OCI-LY3 (cell line): Measurements from ENCODE around the gene MRPL52.

ENCODE experiments used
- H2AFZ ChIP-seq: fragments of 200-600, 300-600 bp; shearing (Covaris generic); 2 replicates; pipeline ENCODE4 v1.6.0; 2014; ENCODE audit warnings: antibody characterized with exemption, low read depth, low read length
- H3K27ac ChIP-seq: fragments of 200-600, 300-600 bp; sonication (generic); 2 replicates; pipeline ENCODE4 v1.5.1; 2014; ENCODE audit warnings: mild to moderate bottlenecking, low read length, moderate library complexity, mixed read lengths
- H3K27me3 ChIP-seq: fragments of 200-600, 300-600 bp; sonication (generic); 2 replicates; pipeline ENCODE4 v1.6.1; 2014; ENCODE audit warnings: low read depth, low read length, mixed read lengths
- H3K36me3 ChIP-seq: fragments of 200-600, 300-600 bp; sonication (generic); replicated peaks from 2 replicates; pipeline ENCODE3; 2014; ENCODE audit warnings: low read depth, low read length, mixed read lengths
- H3K4me1 ChIP-seq: fragments of 300-600, 200-600 bp; sonication (generic); 2 replicates; pipeline ENCODE4 v1.6.1; 2014; ENCODE audit warnings: low read length, mixed read lengths
- H3K4me2 ChIP-seq: fragments of 200-600, 300-600 bp; sonication (generic); 2 replicates; pipeline ENCODE4 v1.6.1; 2014; ENCODE audit warnings: low read length, mixed read lengths
- H3K4me3 ChIP-seq: fragments of 300-600, 200-600 bp; sonication (generic); 2 replicates; pipeline ENCODE4 v1.5.1; 2014; ENCODE audit warnings: antibody characterized with exemption, mild to moderate bottlenecking, low read length, moderate library complexity
- H3K79me2 ChIP-seq: fragments of 300-600, 200-600 bp; shearing (Covaris generic); 2 replicates; pipeline ENCODE4 v1.6.1; 2014; ENCODE audit warnings: mild to moderate bottlenecking, low read length, mixed read lengths
- H3K9ac ChIP-seq: fragments of 300-600, 200-600 bp; shearing (Covaris generic); 2 replicates; pipeline ENCODE4 v1.6.0; 2014; ENCODE audit warnings: mild to moderate bottlenecking, low read length, moderate library complexity
- H3K9me3 ChIP-seq: fragments of 200-600, 300-600 bp; shearing (Covaris generic); 2 replicates; pipeline ENCODE4 v1.6.1; 2014; ENCODE audit warnings: low read length, mixed read lengths; ENCODE audit not compliant: insufficient read depth
- H4K20me1 ChIP-seq: fragments of 200-600, 300-600 bp; sonication (generic); 2 replicates; pipeline ENCODE4 v1.6.1; 2016; ENCODE audit warnings: low read length, mixed read lengths; ENCODE audit not compliant: insufficient read depth
- CTCF ChIP-seq: fragments of 200-600, 300-600 bp; sonication (generic); IDR thresholded peaks from 2 replicates; pipeline ENCODE4 v1.5.1; 2014; ENCODE audit warnings: antibody characterized with exemption, low read length, low read depth
- EZH2phosphoT487 ChIP-seq: fragments of 200-600 bp; shearing (Covaris generic); IDR thresholded peaks from 2 replicates; pipeline ENCODE4 v1.6.1; 2018; ENCODE audit warnings: antibody characterized with exemption, mixed run types, low read depth

The MRPL52 gene

GRCh38 chr14:22875003-22875747, 45.5 kb downstream of the MRPL52 start:
- Histone ChIP-seq H4K20me1 (peaks cover 4% of the 10 kb centered on the region; the same call in 1 of the 2 replicates), H2AFZ (no peak overlapping the region), H3K9ac (no peak overlapping the region), H3K4me3 (no peak overlapping the region), H3K27me3 (no peaks in the 10 kb centered on the region), H3K9me3 (no peaks in the 10 kb centered on the region), H3K4me1 (peaks cover 13% of the 10 kb centered on the region), H3K27ac (no peak overlapping the region), H3K79me2 (peaks cover 13% of the 10 kb centered on the region; the same call in 1 of the 2 replicates), H3K36me3 (peaks cover 38% of the 10 kb centered on the region), H3K4me2 (no peak overlapping the region)
- TF ChIP-seq EZH2phosphoT487 (no peak), CTCF (no peak)

GRCh38 chr14:22875748-22876319, 46.1 kb downstream of the MRPL52 start:
- Histone ChIP-seq H3K79me2 (peaks cover 13% of the 10 kb centered on the region; the same call in 1 of the 2 replicates), H3K4me1 (peaks cover 6% of the 10 kb centered on the region), H3K9ac (no peak overlapping the region), H3K36me3 (peaks cover 38% of the 10 kb centered on the region), H3K27ac (no peak overlapping the region), H3K9me3 (no peaks in the 10 kb centered on the region), H3K4me3 (no peak overlapping the region), H4K20me1 (peaks cover 4% of the 10 kb centered on the region; the same call in 1 of the 2 replicates), H3K4me2 (no peak overlapping the region), H3K27me3 (no peaks in the 10 kb centered on the region), H2AFZ (no peak overlapping the region)
- TF ChIP-seq EZH2phosphoT487 (no peak), CTCF (no peak)

- H3K4me2 ChIP-seq, result no peak overlapping the region
- H4K20me1 ChIP-seq, result peaks cover 4% of the 10 kb centered on the region; the same call in 1 of the 2 replicates
- H2AFZ ChIP-seq, result no peak overlapping the region
- no peak overlapping the region for H3K9ac ChIP-seq
- H3K79me2 ChIP-seq, result peaks cover 12% of the 10 kb centered on the region; the same call in 1 of the 2 replicates
- H3K4me3 ChIP-seq, result no peak overlapping the region
- TF ChIP-seq CTCF (no peak), EZH2phosphoT487 (no peak)
- peaks cover 6% of the 10 kb centered on the region for H3K4me1 ChIP-seq
- no peak overlapping the region for H3K27ac ChIP-seq
- H3K9me3 ChIP-seq, result no peaks in the 10 kb centered on the region
- 0 out of 2 replicates have a peak, but pooled peaks cover 4% of the 10 kb centered on the region for H3K27me3 ChIP-seq
- H3K36me3 ChIP-seq, result peaks cover 38% of the 10 kb centered on the region
Measured at GRCh38 chr14:22877000-22877501, 47.4 kb downstream of the MRPL52 start.
